IgD-negative memory B cell (primary cell): Measurements from ENCODE around the gene EXPH5. TPM values are rescaled to one million over a fixed set of nuclear protein-coding genes. Genes with fewer than 3 reads are reported as not detected.
A peak's percentile ranks its signal among the peaks of the same experiment; 100 is the strongest.
"Not testable (repeated sequence)": the region's sequence is repeated elsewhere in the genome, so short reads cannot be mapped to it uniquely, and the experiment has no call there.

Experiments
- H3K27ac Mint-ChIP-seq, 3 donors: one replicate each; pipeline ENCODE4 v1.8.0; 2020 to 2022; ENCODE audit warnings: mild to moderate bottlenecking in 3 of 3, mixed read lengths in 3 of 3, moderate library complexity in 1 of 3
- H3K27me3 Mint-ChIP-seq: one replicate; pipeline ENCODE4 v1.8.0; 2021; ENCODE audit warnings: mixed read lengths
- H3K36me3 Mint-ChIP-seq: one replicate; pipeline ENCODE4 v1.8.0; 2020; ENCODE audit warnings: mild to moderate bottlenecking, mixed read lengths
- H3K4me1 Mint-ChIP-seq, 3 donors: one replicate each; pipeline ENCODE4 v1.8.0; 2020 to 2022; ENCODE audit warnings: mixed read lengths in 3 of 3, mild to moderate bottlenecking in 1 of 3
- H3K4me3 Mint-ChIP-seq, 4 donors: one replicate each; pipeline ENCODE4 v1.8.0; 2020 to 2022; ENCODE audit warnings: mild to moderate bottlenecking in 4 of 4, mixed read lengths in 4 of 4, moderate library complexity in 3 of 4
- H3K9me3 Mint-ChIP-seq, 3 donors: one replicate each; pipeline ENCODE4 v1.8.0; 2020 to 2021; ENCODE audit warnings: mixed read lengths in 3 of 3, mild to moderate bottlenecking in 1 of 3
- polyA plus RNA-seq: library from polyadenylated mRNA; unstranded; fragments of 300-500 nt; fragmentation: Illumina TruSeq; gene quantifications from one replicate; pipeline ENCODE4 v1.2.3, GENCODE V29; 2021

The EXPH5 gene, protein sequence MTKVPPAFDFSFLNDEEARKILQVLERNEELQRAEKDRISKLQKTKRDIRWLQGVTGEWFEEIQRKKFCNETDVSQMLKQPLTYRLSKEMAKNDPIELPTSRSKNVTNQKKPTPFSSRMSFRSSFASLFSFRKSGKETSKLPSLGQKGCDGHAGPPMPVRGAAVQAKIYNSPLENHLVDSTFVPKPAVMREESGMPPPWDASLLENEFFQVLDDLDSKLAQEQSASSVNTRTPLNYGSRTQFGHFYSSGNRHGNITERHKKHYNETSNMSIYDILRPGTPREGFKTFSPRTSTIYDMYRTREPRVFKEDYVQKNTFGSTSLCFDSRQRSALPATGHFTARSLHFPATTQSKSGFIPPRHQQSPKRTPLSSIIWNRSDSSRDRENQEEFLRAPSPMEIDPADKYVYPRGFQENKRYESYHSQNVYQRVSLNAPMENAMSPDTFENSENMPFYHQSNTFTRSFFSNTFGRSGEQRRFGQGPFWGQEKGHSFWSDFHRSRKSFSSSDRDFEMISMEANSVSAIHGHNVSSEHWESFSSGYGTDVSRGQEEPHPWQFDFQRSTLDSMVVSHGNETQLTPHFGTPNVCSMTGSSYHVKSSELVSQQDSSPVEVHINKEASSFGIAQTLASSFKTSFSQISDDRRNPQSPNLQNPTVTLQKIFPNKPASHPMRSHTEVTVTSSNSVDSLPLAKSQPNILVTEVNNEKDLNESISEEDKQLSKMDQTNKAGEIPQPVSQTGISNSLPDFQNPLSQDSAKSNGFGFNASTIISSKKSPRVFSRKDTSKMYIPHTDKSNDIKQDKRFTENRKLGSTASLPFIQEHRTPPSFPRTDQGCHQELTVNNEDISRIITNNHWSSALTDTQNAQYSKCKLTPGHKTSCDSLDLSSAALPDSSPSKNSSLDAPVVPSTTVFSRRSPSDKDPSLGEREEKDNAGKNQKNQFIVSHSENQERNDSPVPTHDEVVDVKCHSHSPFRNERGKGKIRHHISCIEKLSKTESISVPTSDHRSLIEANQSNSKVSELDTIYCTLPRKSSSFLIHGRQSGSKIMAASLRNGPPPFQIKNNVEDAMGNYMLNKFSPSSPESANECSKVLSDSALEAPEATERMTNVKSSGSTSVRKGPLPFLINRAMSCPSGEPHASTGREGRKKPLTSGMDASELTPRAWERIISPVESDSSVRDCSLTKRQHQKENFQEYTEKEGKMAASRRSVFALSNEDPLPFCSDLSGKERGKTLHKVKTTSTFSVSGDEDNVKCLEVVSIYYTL (N-terminal part only)
- 0.05 TPM for polyA plus RNA-seq

DNA sequence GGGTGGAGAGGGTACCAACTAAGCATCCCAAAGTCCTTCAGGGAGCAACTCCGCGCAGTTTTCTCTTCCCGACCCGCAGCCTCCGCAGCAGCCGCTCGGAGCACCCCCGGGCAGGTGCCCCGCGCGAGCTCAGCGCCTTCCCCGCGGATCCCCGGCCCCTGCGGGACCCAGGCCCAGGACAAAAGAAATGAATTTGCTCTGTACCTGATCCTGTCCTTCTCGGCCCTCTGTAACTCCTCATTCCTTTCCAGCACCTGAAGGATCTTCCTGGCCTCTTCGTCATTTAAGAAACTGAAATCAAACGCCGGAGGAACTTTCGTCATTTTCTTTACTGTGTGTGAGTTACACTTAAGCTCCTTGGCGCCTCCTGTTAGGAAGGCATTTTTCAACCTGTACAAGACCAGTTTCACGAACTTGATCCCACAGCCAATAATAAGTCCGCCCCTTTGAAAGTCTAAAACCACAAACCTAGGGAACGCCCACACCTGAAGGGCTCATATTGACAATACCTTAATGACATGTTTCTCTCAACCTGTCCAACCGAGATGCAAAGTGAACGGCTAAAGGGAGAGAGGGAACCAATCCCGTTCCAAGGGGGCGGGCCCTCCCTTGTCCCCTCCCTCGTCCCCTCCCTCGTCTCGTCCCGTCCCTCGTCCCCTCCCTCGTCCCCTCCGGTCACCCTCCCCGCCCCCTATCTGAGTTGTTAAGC lies at the start of gene EXPH5:
Gene EXPH5, minus strand, starts transcription at position 555 of the 709 bp plus-strand sequence. Its CDS starts 232 bp downstream, at position 323.
- Mint-ChIP-seq H3K4me3 (peak within 1 kb of the TSS; percentile 94 to 99 (median 96)), H3K27ac (peak within 1 kb of the TSS in 2 of 3 donors; percentile 80 to 91), H3K4me1 (peaks cover 8 to 14% (median 9%) of the 10 kb centered on the region in 3 donors), H3K9me3 (no peaks in the 10 kb centered on the region), H3K36me3 (peaks cover 2% of the 10 kb centered on the region), H3K27me3 (peaks cover 28% of the 10 kb centered on the region)

DNA sequence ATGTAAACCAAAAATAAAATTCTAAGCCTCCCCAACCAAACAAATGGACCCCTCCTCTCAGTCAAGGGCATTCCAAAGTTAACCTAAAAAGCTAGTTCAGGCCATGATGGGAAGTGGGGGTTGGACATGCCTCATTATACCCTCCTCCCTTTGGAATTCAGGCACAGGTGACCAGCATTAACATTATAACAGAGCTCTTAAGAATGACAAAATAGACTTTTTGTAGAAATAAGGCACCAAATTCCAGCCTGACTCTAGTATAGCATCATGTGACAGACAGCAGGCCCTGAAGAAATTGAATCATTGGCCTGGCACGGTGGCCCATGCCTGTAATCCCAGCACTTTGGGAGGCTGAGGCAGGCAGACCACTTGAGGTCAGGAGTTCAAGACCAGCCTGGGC lies 48.2 kb upstream of the EXPH5 start:
- H3K9me3 Mint-ChIP-seq, H3K27ac Mint-ChIP-seq, H3K36me3 Mint-ChIP-seq, H3K4me3 Mint-ChIP-seq, H3K4me1 Mint-ChIP-seq, H3K27me3 Mint-ChIP-seq: not testable (repeated sequence)

DNA sequence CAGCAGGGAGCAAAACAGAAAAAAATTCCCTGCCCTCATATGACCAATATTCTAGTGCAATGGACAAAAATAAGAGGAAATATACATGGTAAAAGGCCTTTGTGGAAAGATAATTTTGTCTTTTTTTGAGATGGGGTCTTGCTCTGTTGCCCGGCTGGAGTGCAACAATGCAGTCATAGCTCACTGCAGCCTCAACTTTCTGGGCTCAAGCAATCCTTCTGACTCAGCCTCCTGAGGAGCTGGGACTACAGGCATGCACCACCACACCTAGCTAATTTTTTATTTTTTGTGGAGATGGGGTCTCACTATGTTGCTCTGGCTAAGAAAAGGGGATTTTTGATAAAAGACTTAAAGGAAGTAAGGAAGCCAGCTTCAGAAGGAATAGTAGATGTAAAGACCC lies 45.6 kb upstream of the EXPH5 start:
- H3K27me3 Mint-ChIP-seq: peaks cover 11% of the 10 kb centered on the region
- H3K36me3 Mint-ChIP-seq: no peaks in the 10 kb centered on the region

DNA sequence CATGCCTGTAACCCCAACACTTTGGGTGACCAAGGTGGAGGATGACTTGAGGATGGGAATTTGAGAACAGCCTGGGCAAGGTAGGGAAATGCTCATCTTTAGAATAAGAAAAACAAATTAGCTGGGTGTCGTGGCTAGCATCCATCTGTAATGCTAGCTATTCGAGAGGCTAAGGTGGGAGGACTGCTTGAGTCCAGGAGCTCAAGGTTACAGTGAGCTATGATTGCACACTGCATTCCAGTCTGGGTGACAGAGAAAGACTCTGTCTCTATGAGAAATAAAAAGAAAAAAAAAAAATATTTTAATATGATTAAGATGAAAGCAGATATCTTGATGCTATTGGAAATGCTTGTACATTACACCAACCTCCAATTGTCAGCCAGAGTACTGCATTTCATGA lies 42.7 kb upstream of the EXPH5 start:
- H3K27me3 Mint-ChIP-seq: peaks cover 11% of the 10 kb centered on the region
- no peak overlapping the region for H3K4me3 Mint-ChIP-seq
- H3K27ac Mint-ChIP-seq: no peak overlapping the region
- H3K9me3 Mint-ChIP-seq: no peaks in the 10 kb centered on the region
- no peaks in the 10 kb centered on the region for H3K4me1 Mint-ChIP-seq
- H3K36me3 Mint-ChIP-seq: no peaks in the 10 kb centered on the region

More for the DNA sequence above, 45.6 kb upstream of the EXPH5 start:
- H3K4me1 Mint-ChIP-seq: no peaks in the 10 kb centered on the region
- no peak overlapping the region for H3K27ac Mint-ChIP-seq
- no peak overlapping the region for H3K4me3 Mint-ChIP-seq
- no peaks in the 10 kb centered on the region for H3K9me3 Mint-ChIP-seq

DNA sequence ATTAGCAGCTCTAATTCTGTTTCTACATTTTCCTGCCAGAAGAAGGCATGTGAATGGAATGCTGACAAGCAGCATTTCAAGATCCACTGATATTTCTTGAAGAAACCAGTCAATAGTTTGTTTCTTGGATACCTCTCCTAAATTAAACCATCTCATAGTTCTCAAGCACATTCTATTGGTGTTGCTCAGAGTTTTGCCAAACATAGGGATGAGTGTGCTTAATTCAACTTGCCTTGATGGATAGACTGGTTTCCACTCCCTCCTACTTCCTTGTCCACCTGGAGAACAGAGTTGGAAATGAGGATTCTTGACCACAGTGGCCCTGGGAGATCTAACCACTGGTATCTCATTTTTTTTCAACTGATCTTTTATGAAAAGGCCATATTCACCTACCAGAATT lies 41.5 kb upstream of the EXPH5 start:
- no peaks in the 10 kb centered on the region for H3K4me1 Mint-ChIP-seq
- no peak overlapping the region for H3K27ac Mint-ChIP-seq
- no peaks in the 10 kb centered on the region for H3K36me3 Mint-ChIP-seq
- no peak overlapping the region for H3K4me3 Mint-ChIP-seq
- H3K27me3 Mint-ChIP-seq: peaks cover 11% of the 10 kb centered on the region
- H3K9me3 Mint-ChIP-seq: no peaks in the 10 kb centered on the region

DNA sequence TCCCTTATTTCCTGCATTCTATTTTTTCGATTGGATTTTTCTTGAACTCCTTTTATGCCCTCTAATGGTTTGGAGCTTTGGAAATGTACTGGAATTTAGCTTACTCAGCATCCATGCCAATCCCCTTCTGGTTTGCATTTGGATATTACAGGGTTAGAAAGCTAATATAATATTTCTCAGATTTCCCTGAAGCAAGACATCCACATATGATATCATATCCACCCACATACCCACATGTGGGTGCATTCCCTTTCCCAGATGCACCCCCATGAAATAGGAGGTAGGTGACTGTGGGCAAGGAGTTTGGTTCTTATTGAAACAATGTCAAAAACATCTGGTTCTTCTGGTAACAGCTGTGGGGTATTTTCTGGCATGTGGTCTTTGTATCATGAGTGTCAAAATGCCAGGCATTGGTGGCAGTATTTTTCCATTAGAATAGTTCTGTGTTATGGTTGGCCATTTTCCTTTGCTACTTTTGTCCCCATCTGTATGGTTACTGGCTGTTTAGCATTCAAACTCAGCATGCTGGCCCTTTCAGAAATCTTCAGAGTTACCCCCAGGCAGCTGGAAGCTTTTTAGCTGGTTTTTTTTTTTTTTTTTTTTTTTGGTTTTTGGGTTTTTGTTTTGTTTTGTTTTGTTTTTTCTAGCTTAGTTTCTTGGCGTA lies 38.6 kb upstream of the EXPH5 start:
- Mint-ChIP-seq H3K27me3 (peaks cover 9% of the 10 kb centered on the region), H3K36me3 (no peaks in the 10 kb centered on the region), H3K4me3 (no peak overlapping the region), H3K27ac (no peak overlapping the region), H3K4me1 (no peaks in the 10 kb centered on the region), H3K9me3 (no peaks in the 10 kb centered on the region)

DNA sequence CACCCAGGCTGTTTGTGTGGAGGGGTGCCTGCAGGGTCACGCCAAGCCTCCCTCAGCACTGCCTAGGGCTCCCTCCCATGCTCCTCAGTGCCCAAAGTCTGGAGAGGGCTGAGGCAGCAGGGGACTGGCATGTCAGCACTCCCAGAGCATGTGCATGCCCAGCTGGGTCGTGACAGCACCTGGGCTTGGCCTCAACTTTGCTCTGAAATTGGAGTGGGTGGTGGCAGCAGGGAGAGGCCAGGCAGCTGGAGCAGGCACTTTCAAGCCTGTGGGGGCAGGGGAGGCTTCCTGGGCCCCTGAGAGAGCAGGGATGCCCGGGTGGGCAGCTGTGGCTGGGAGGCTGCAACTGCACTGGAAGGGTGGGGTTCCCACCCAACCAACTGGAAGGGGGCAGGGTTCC lies 35.7 kb upstream of the EXPH5 start:
- Mint-ChIP-seq H3K9me3 (peaks cover 0 to 1% (median 0%) of the 10 kb centered on the region in 3 donors), H3K36me3 (no peaks in the 10 kb centered on the region), H3K4me1 (no peaks in the 10 kb centered on the region), H3K27ac (no peak overlapping the region), H3K27me3 (peaks cover 2% of the 10 kb centered on the region), H3K4me3 (no peak overlapping the region)

DNA sequence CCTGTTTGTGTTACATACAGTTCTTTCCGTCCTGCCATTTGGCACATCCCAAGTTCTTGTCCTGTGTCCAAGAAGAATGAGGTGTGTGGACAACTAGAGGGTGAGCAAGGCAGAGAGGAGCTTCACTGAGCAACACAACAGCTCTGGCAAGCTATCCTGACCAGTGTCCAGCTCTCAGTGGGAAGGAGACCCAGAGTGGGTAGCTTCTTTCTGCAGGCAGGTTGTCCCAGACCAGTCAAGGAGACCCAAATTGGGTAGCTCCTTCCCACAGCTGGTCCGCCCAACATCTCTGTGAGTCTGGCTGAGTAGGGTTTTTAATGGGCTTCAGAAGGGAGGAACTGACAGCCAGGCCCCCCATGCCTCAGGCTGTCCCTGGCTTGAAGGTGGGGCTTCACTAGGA lies 35.2 kb upstream of the EXPH5 start:
- no peak overlapping the region for H3K27ac Mint-ChIP-seq
- H3K4me3 Mint-ChIP-seq: no peak overlapping the region
- no peaks in the 10 kb centered on the region for H3K4me1 Mint-ChIP-seq
- no peaks in the 10 kb centered on the region for H3K36me3 Mint-ChIP-seq
- H3K27me3 Mint-ChIP-seq: peaks cover 2% of the 10 kb centered on the region
- H3K9me3 Mint-ChIP-seq: peaks cover 0 to 1% (median 0%) of the 10 kb centered on the region in 3 donors

DNA sequence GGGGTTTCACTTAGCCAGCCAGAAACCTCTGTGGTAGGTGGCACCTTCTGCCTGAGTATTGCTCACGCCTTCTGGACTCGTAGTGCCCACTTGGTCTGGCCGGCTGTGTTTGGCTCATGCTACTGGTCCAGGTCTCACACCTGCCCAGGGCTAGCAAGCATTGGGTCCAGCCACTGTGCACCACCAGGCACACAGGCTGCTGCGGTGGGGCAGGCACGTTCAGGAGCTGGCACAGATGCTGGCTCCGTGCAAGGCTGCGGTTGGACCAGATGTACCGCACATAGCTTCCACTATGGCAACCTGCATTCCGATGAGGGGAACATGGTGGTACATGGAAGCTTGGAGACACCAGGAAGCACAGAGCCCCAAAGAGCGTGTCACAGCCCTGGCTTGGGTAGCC lies 34.8 kb upstream of the EXPH5 start:
- Mint-ChIP-seq H3K9me3 (peaks cover 0 to 1% (median 0%) of the 10 kb centered on the region in 3 donors), H3K36me3 (no peaks in the 10 kb centered on the region), H3K27me3 (peaks cover 2% of the 10 kb centered on the region), H3K4me1 (no peaks in the 10 kb centered on the region), H3K27ac (no peak overlapping the region), H3K4me3 (no peak overlapping the region)

DNA sequence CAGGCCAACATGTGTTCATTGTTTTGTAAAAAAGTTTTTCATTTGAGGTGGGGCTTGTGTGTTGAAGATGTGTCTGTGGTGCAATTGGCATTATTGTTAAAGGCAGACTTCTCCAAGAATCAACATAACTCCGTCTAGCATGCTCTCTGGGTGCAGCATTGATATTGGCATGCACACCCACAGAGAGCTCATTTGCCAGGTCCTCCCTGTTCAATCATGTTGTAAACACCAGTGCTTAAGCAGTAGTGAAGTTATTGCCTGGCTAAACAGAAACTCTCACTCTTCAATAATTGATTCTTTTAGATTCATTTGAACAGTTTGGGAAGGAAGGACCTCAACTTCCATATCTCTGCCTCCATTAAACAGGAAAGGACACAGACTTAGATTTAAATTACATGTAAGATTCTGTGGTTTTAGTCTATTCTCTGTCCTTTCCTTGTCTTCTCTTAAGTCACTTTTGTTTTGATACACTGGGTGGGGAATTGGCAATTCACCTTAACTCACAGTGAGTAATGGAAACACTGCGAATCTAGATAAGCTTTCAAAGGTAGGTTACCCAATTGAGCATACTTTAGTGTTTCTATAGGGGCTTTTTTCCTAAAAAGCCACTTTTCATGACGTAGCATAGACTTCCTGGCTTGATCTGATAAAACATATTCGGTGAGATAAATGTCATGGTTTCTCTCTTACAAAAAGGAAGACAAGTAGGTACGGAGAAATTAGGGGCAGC lies 30.8 kb upstream of the EXPH5 start:
- Mint-ChIP-seq H3K9me3 (peaks cover 0 to 1% (median 0%) of the 10 kb centered on the region in 3 donors), H3K27me3 (peaks cover 9% of the 10 kb centered on the region), H3K4me3 (no peak overlapping the region), H3K36me3 (no peaks in the 10 kb centered on the region), H3K4me1 (peaks cover 0 to 1% (median 0%) of the 10 kb centered on the region in 3 donors), H3K27ac (no peak overlapping the region)

DNA sequence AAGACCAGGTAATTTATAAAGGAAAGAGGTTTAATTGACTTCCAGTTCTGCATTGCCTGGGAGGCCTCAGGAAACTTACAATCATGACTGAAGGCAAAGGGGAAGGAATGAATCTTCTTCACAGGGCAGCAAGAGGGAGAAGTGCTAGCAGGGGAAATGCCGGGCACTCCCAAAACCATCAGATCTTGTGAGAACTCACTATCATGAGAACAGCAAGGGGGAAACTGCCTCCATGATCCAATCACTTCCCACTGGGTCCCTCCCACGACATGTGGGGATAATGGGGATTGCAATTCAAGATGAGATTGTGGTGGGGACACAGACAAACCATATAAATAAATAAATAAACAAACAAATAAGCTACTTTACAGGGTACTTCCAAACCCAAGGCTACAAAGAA lies 28.8 kb upstream of the EXPH5 start:
- H3K27ac Mint-ChIP-seq: no peak overlapping the region
- peaks cover 10% of the 10 kb centered on the region for H3K27me3 Mint-ChIP-seq
- peaks cover 0 to 1% (median 0%) of the 10 kb centered on the region in 3 donors for H3K4me1 Mint-ChIP-seq

DNA sequence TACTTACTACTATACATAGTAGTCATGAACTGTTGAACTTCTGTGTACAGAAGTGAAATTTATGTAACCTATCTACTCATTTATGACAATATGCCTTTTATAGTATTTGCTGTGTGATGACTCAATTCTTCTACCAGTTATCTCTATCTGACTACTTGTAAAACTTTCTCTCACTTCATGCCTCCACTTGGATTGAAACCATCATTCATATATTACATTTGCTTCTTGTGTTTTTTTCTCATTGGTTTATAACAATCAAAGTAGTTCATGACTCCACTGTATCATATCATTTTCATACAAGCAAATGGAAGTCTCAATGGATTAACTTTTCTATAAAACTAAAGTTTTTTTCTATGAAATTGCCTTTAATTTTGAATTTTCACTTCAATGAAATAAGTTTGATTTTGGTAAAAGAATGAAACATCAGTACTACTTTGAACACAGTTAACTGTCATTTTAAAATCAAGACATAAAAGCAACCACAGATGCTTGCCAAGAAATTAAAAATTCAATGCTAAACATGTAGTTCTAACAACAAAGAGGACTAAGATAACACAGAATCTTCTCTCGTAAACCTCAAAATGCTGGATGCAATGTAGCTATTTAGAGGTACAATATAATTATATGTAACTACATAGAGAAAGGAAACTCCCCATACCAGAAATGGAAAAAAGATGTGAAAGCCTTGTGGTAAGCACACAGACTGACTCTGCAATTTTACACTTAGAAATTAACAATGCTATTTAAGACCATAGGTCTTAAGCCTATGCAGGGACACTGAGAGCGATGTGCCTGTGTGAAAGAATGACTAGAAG lies 27.6 kb upstream of the EXPH5 start:
- no peak overlapping the region for H3K4me3 Mint-ChIP-seq
- H3K36me3 Mint-ChIP-seq: no peaks in the 10 kb centered on the region
- peaks cover 13% of the 10 kb centered on the region for H3K27me3 Mint-ChIP-seq
- H3K9me3 Mint-ChIP-seq: peaks cover 0 to 1% (median 0%) of the 10 kb centered on the region in 3 donors
- no peak overlapping the region for H3K27ac Mint-ChIP-seq
- H3K4me1 Mint-ChIP-seq: peaks cover 0 to 1% (median 0%) of the 10 kb centered on the region in 3 donors

More for the DNA sequence above, 28.8 kb upstream of the EXPH5 start:
- peaks cover 0 to 1% (median 0%) of the 10 kb centered on the region in 3 donors for H3K9me3 Mint-ChIP-seq
- no peaks in the 10 kb centered on the region for H3K36me3 Mint-ChIP-seq
- H3K4me3 Mint-ChIP-seq: no peak overlapping the region

DNA sequence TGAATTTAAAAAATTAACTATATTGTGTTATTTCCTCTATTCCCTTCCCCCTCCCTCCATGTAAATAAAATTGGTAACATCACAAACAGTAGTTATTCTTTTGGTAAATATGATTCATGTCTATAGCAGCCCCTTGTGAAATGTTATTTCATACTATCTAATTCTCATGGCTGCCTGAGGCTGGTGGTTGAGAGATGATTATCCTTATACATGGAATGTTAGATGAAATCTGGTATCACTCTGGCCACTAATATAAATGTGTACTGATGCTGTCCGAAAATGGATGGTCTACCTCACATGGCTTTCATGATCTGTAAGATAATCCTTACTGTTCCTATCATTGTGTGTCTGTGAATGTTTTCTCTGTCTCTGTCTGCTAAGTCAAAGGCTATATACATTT lies 25.0 kb upstream of the EXPH5 start:
- no peak overlapping the region for H3K27ac Mint-ChIP-seq
- peaks cover 0 to 1% (median 0%) of the 10 kb centered on the region in 3 donors for H3K4me1 Mint-ChIP-seq
- no peak overlapping the region for H3K4me3 Mint-ChIP-seq
- peaks cover 13% of the 10 kb centered on the region for H3K27me3 Mint-ChIP-seq
- no peaks in the 10 kb centered on the region for H3K36me3 Mint-ChIP-seq
- H3K9me3 Mint-ChIP-seq: no peaks in the 10 kb centered on the region
